ENCODE data around the gene FBXL17. TPM values are rescaled to one million over a fixed set of nuclear protein-coding genes. Genes with fewer than 3 reads are reported as not detected.

FBXL17 gene
- total RNA-seq, 2 experiments from 2014 or later: 6.6 to 9.4 TPM

DNA sequence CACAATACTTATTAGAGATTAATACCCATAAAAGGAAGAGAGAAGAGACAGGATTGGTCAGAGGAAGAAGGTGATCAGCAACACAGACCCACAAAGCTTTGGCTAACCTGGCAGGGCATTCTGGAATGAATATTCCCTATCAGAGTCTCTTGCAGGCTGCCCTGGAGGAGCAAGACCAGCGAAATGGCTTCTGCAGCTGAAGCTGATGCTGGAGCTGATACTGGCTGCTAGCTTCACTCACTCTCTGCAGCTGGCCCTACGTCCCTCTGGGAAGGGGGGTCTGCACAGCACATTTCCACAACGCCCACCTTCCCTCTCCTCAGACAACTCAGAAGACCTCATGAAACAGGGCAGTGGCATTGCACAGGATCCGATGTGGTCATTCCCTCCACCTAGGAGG, 541.3 kb downstream of the FBXL17 start:
- ChIA-PET CTCF (no interaction called here), POLR2A (no interaction called here)
- DNase-seq: no peak
- Mint-ChIP-seq H3K27ac (no peak overlapping the region), H3K36me3 (ENCODE audit: low read depth) (no peaks in the 10 kb centered on the region), H3K27me3 (ENCODE audit: low read depth) (peaks cover 23% of the 10 kb centered on the region), H3K4me3 (no peak overlapping the region), H3K4me1 (ENCODE audit: low read depth) (no peaks in the 10 kb centered on the region), H3K9me3 (ENCODE audit: insufficient read depth) (peaks cover 3% of the 10 kb centered on the region)
- ATAC-seq: no peak

DNA sequence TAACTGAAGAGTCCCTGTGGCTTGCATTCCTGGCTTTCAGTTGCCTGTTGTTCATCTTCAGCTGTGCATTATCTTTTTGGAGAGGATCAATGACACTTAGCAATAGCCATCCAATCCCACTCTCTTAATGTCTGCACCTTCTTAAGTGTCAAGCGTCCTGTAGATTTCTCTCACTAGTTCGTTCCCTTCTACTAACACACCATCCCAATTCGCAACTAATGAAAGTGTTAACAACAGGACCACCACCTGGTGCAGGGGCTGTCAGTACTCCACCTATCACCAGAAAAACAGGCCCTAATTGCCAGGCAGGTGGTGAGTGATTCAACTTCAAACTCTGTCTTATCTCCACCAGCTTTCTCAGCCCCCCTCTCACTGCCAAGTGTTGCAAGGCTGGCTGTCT, 541.7 kb downstream of the FBXL17 start:
- no peak for ATAC-seq
- Mint-ChIP-seq H3K36me3 (ENCODE audit: low read depth) (no peaks in the 10 kb centered on the region), H3K4me3 (no peak overlapping the region), H3K27me3 (ENCODE audit: low read depth) (peaks cover 20% of the 10 kb centered on the region), H3K27ac (no peak overlapping the region), H3K4me1 (ENCODE audit: low read depth) (no peaks in the 10 kb centered on the region), H3K9me3 (ENCODE audit: insufficient read depth) (no peaks in the 10 kb centered on the region)
- no peak for DNase-seq
- ChIA-PET CTCF (interaction anchor here (1.0 kb wide), 1 partner anchor 11 kb away, joined by 3 read pairs; no protein-coding TSS in a partner anchor), POLR2A (no interaction called here)

DNA sequence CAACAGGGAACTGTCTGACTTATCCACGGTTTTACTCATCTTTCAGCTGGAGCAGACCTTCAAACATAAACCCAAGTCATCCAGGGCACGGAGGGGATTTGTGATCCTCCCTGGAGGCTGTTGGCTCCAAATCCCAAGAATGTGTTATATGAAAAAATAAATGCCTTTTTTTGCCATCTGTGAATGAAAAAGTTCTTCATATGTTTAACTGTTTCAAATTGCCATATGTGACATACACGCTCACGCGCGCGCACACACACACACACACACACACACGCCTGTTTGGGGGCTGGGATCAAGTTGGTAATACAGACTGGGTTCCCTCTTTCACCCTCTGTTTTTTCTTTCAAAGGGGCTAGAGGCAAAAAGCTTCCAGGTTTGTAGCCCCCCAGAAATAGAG, 546.8 kb downstream of the FBXL17 start:
- no peaks in the 10 kb centered on the region for H3K9me3 Mint-ChIP-seq (ENCODE audit: insufficient read depth)
- CTCF ChIA-PET: no interaction called here
- DNase-seq: no peak

DNA sequence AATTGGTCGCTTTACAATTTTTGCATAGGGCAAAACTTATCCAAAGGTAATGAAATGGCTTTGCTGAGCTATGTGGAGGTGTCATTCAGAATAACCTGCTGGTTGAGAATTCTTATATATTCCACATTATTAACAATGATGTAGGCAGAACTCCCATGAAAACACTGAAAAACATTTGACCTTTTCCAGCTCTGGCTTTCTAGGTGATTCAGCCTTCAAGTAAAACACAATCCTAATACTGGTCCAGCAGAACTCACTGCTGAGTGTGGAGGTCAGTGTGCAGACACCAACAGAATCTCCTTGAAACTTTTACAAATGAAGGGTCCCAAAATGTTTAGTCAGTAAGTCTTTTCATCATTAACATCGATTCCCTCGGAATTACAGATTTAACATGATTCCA, 549.2 kb downstream of the FBXL17 start:
- POLR2A ChIA-PET: no interaction called here
- ATAC-seq (no peak), DNase-seq (no peak)
- peaks cover 3% of the 10 kb centered on the region for H3K9me3 Mint-ChIP-seq (ENCODE audit: insufficient read depth)
- H3K4me1 Mint-ChIP-seq (ENCODE audit: low read depth): no peaks in the 10 kb centered on the region
- CTCF ChIA-PET: no interaction called here
- no peak overlapping the region for H3K27ac Mint-ChIP-seq
- H3K36me3 Mint-ChIP-seq (ENCODE audit: low read depth): no peaks in the 10 kb centered on the region
- peaks cover 16% of the 10 kb centered on the region for H3K27me3 Mint-ChIP-seq (ENCODE audit: low read depth)
- H3K4me3 Mint-ChIP-seq: no peak overlapping the region

More for the DNA sequence above, 546.8 kb downstream of the FBXL17 start:
- Mint-ChIP-seq H3K27ac (no peak overlapping the region), H3K4me1 (ENCODE audit: low read depth) (no peaks in the 10 kb centered on the region), H3K4me3 (no peak overlapping the region), H3K27me3 (ENCODE audit: low read depth) (peaks cover 7% of the 10 kb centered on the region), H3K36me3 (ENCODE audit: low read depth) (no peaks in the 10 kb centered on the region)
- no peak for ATAC-seq
- POLR2A ChIA-PET: no interaction called here

DNA sequence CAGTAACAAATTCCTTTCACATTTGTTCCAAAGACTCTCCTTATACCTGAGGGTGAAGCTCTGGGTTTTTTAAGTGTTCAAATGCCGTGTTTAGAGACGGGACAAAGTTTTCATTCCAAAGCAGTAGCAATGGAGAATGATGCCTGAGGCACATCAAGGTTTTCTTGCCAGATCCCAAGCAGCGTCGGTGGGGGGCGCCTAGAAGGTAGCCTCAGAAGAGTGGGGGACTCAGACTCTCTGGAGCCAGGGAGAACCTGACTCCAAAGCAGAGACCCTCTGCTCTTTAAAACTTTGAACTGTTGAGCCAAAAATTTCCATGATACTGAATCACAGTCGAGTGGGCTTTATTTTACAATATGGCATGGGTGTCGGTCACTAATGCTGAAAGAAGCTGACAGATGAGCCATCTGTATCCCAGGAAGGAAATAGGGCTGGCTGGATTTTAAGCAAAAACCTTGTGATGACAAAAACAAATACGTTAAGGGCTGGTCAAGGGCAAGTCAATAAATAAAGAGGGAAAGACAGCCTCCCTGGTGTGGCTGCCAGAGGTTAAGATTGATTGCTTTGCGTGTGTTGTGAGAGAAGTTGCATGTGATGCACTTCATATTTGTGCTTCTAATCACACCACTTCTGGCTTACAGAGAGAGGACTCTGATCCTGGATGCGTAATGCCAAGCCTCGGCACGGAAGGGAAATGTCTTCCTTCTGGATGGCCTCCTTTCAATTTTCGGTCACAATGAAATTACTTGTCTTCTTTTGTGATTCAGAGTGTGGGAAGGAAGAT, 550.1 kb downstream of the FBXL17 start:
- H3K4me1 Mint-ChIP-seq (ENCODE audit: low read depth): no peaks in the 10 kb centered on the region
- no peak for ATAC-seq
- peaks cover 3% of the 10 kb centered on the region for H3K9me3 Mint-ChIP-seq (ENCODE audit: insufficient read depth)
- H3K27ac Mint-ChIP-seq: no peak overlapping the region
- DNase-seq: no peak
- no peak overlapping the region for H3K4me3 Mint-ChIP-seq
- ChIA-PET CTCF (no interaction called here), POLR2A (no interaction called here)
- H3K36me3 Mint-ChIP-seq (ENCODE audit: low read depth): no peaks in the 10 kb centered on the region
- H3K27me3 Mint-ChIP-seq (ENCODE audit: low read depth): peaks cover 16% of the 10 kb centered on the region

DNA sequence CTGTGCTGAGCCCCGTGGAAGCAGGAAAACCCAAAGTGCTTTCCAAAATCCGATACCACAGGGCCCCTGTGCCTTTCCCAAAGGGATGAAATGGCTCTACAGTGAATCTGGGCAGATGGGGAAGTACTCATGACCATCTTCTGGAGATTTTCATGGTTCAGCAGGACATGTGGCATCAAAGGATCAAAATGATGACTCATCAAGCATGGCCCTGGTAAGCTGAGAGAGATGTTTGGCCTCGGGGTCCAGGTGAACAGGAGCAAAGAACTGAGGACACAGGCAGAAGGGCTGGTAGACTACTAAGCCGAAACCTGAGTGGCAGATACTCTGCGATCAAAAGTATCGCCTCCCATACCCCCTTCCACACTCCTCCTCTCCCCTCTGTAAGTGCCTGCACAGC, 551.1 kb downstream of the FBXL17 start:
- Mint-ChIP-seq H3K9me3 (ENCODE audit: insufficient read depth) (peaks cover 3% of the 10 kb centered on the region), H3K4me3 (no peak overlapping the region), H3K27me3 (ENCODE audit: low read depth) (peaks cover 18% of the 10 kb centered on the region), H3K27ac (no peak overlapping the region), H3K36me3 (ENCODE audit: low read depth) (no peaks in the 10 kb centered on the region), H3K4me1 (ENCODE audit: low read depth) (no peaks in the 10 kb centered on the region)
- no peak for DNase-seq
- CTCF ChIA-PET: no interaction called here
- POLR2A ChIA-PET: no interaction called here
- ATAC-seq: no peak

DNA sequence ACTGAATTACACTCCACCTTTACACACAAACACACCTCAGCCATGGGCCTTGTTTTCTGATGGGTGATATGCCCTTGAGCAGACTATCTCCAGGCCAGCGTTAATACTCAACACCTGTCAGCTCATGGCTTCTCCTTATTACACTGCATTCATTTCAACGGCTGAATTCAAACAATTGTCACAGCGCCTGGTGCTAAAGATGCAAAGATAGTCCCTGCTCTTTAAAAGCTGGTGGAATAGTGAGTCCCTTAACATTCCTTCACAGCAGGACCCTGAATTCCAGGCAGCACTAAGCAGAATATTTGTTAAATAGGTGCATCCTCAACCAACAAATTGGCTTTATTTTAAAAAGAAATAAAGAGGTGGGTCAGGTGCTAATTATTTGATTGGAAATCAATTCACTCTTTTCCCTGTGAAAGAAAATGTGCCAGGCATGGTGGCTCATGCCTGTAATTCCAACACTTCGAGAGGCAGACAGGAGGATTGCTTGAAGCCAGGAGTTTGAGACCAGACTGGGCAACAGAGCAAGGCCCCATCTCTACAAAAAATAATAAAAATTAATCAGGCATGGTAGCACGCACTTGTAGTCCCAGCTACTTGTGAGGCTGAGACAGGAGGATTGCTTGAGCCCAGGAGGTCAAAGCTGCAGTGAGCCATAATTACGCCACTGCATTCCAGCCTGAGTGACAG, 555.4 kb downstream of the FBXL17 start:
- DNase-seq (no peak), ATAC-seq (no peak)
- Mint-ChIP-seq H3K4me3 (no peak overlapping the region), H3K27ac (no peak overlapping the region), H3K9me3 (ENCODE audit: insufficient read depth) (peaks cover 10% of the 10 kb centered on the region), H3K36me3 (ENCODE audit: low read depth) (no peaks in the 10 kb centered on the region), H3K4me1 (ENCODE audit: low read depth) (no peaks in the 10 kb centered on the region), H3K27me3 (ENCODE audit: low read depth) (peaks cover 12% of the 10 kb centered on the region)
- ChIA-PET CTCF (no interaction called here), POLR2A (no interaction called here)

DNA sequence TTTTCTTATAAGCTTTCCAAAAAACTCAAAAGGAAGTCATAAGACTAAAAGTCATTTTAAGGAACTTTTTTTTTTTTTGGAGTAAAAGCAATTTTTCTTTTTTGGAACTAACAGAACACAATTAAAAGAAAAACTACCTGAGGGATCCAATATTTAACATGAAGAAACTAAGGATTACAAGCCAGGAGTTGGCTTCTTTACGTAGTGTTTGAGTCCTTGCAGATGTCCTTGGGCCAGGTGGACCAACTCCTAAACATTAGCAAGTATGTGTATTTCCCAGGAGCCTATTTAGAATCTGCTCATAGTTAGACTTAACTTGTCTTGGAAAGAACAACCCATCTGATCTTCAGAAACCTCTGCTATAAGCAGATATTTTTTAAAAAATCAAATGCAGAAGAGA, 557.1 kb downstream of the FBXL17 start:
- POLR2A ChIA-PET: no interaction called here
- ATAC-seq: no peak

DNA sequence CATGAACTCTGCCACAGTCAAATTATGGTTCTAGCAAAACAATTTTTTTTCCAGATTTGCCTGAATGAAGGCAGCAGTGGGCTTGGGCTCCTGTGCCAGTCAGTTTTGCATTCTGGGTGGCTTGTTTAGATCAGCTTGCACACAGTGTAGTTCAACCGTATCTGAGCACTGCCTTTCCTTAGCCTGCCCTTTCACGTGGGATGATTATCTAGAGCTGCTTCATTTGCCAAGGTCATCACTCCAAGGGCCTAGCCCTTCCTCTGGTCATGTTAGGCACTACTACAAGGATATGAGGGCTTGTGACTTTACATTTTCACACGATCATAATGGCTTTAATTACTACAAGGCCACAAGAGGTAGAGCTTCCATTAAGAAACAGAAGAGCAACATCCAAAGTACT, 560.6 kb downstream of the FBXL17 start:
- Mint-ChIP-seq H3K27ac (no peak overlapping the region), H3K27me3 (ENCODE audit: low read depth) (peaks cover 12% of the 10 kb centered on the region), H3K4me3 (no peak overlapping the region), H3K9me3 (ENCODE audit: insufficient read depth) (peaks cover 7% of the 10 kb centered on the region), H3K36me3 (ENCODE audit: low read depth) (no peaks in the 10 kb centered on the region), H3K4me1 (ENCODE audit: low read depth) (no peaks in the 10 kb centered on the region)
- ChIA-PET CTCF (no interaction called here), POLR2A (no interaction called here)
- DNase-seq: no peak
- no peak for ATAC-seq

More for the DNA sequence above, 557.1 kb downstream of the FBXL17 start:
- H3K27me3 Mint-ChIP-seq (ENCODE audit: low read depth): peaks cover 8% of the 10 kb centered on the region
- DNase-seq: no peak
- CTCF ChIA-PET: no interaction called here
- H3K4me1 Mint-ChIP-seq (ENCODE audit: low read depth): no peaks in the 10 kb centered on the region
- H3K27ac Mint-ChIP-seq: no peak overlapping the region
- H3K36me3 Mint-ChIP-seq (ENCODE audit: low read depth): no peaks in the 10 kb centered on the region
- H3K4me3 Mint-ChIP-seq: no peak overlapping the region
- peaks cover 10% of the 10 kb centered on the region for H3K9me3 Mint-ChIP-seq (ENCODE audit: insufficient read depth)

DNA sequence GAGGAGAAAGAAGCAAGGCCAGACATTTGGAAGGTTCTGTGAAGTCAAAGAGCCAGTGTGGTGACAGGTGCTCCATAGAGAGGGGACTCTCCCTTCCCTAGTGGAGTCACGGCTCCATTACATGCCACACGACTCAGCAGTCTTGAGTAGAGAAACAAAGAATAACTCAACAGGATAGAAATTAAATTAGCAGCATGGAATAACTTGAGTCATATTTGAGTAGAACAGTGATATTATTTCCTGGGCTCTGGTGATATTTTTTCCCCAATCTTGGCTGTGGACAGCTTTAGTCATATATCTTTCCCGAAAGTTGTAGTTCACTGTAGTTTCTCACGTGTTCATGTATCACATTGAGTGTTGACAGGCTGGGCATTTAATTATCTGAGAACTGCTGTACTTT, 561.5 kb downstream of the FBXL17 start:
- Mint-ChIP-seq H3K27me3 (ENCODE audit: low read depth) (peaks cover 10% of the 10 kb centered on the region), H3K36me3 (ENCODE audit: low read depth) (no peaks in the 10 kb centered on the region), H3K9me3 (ENCODE audit: insufficient read depth) (peaks cover 7% of the 10 kb centered on the region), H3K4me3 (no peak overlapping the region), H3K27ac (no peak overlapping the region), H3K4me1 (ENCODE audit: low read depth) (no peaks in the 10 kb centered on the region)
- ATAC-seq (no peak), DNase-seq (no peak)
- POLR2A ChIA-PET: no interaction called here
- CTCF ChIA-PET: no interaction called here

DNA sequence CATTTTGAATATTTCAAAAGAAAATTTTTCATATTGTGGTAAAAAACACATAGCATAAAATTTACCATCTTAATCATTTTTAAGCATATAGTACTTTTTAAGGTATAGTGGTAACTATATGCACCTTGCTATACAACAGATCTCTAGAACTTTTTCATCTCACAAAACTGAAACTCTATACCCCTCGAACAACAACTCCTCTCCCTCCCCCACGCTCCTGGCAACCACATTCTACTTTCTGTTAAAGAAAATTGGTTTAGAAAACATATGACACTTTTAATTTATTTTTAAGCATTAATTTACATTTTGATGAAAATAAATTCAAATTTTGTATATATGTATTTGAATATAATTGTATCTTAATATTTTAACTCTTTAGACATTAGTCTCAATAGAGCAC, 563.9 kb downstream of the FBXL17 start:
- no peaks in the 10 kb centered on the region for H3K4me1 Mint-ChIP-seq (ENCODE audit: low read depth)
- H3K27me3 Mint-ChIP-seq (ENCODE audit: low read depth): peaks cover 10% of the 10 kb centered on the region
- H3K9me3 Mint-ChIP-seq (ENCODE audit: insufficient read depth): peaks cover 6% of the 10 kb centered on the region
- no peak overlapping the region for H3K27ac Mint-ChIP-seq
- H3K4me3 Mint-ChIP-seq: no peak overlapping the region
- ChIA-PET POLR2A (no interaction called here), CTCF (no interaction called here)
- no peaks in the 10 kb centered on the region for H3K36me3 Mint-ChIP-seq (ENCODE audit: low read depth)
- ATAC-seq: no peak
- no peak for DNase-seq

DNA sequence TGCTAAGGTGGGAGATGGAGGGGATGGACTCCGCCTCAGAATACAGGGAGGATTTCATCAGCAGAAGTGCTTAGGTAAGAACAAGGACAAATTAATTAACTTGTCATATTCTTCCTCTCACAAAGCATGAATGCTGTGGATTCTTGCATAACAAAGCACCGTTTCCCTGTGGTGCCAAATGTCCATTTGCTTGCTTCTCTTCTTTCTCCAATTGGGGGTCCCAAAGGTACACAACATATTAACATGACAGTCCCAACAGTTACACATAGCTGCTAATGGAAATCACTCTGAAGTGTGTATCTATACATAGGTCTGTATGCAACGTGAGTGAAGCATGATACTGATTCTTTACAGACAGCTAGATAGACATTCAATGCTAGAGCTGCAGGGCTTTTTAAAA, 564.5 kb downstream of the FBXL17 start:
- no peak for ATAC-seq
- CTCF ChIA-PET: no interaction called here
- Mint-ChIP-seq H3K9me3 (ENCODE audit: insufficient read depth) (peaks cover 1% of the 10 kb centered on the region), H3K27me3 (ENCODE audit: low read depth) (peaks cover 10% of the 10 kb centered on the region), H3K27ac (no peak overlapping the region), H3K4me1 (ENCODE audit: low read depth) (no peaks in the 10 kb centered on the region), H3K4me3 (no peak overlapping the region), H3K36me3 (ENCODE audit: low read depth) (no peaks in the 10 kb centered on the region)
- POLR2A ChIA-PET: no interaction called here
- no peak for DNase-seq

DNA sequence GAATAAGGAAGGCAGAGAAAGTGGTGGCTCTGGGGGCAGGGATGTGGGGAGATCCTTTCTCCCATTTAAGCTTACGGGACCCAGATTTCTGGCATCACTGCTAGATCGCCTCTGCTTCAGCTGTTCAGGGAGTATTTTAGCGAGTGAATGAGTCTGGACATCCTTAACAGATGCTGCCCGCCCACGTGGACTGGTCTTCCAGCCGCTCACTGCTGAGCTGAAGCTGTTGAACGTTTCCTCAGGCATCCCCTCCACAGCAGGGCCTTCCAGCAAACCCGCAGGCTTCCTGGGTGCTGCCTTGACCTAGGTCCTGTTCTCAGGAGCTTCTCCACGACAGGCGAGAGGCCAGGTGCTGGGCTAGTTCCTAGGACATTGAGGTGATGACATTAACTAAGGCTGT, 566.8 kb downstream of the FBXL17 start:
- no peak for ATAC-seq
- H3K27ac Mint-ChIP-seq: no peak overlapping the region
- no peaks in the 10 kb centered on the region for H3K4me1 Mint-ChIP-seq (ENCODE audit: low read depth)
- peaks cover 10% of the 10 kb centered on the region for H3K27me3 Mint-ChIP-seq (ENCODE audit: low read depth)
- H3K4me3 Mint-ChIP-seq: no peak overlapping the region
- DNase-seq: no peak
- ChIA-PET POLR2A (no interaction called here), CTCF (no interaction called here)
- H3K9me3 Mint-ChIP-seq (ENCODE audit: insufficient read depth): no peaks in the 10 kb centered on the region
- H3K36me3 Mint-ChIP-seq (ENCODE audit: low read depth): no peaks in the 10 kb centered on the region
